Endothelial cell of umbilical vein (primary cell): ENCODE results near the gene NUP50. TPM values are rescaled to one million over a fixed set of nuclear protein-coding genes. Genes with fewer than 3 reads are reported as not detected.

Experiments used
- BruUV-seq: library from RNA; stranded (reverse); fragments of 400-500 nt; replicated peaks from 2 replicates; lab custom pipeline; 2021; lab: Mats Ljungman, UMichigan
- CTCF ChIA-PET: fragments of 300-600, 350-600 bp; sonication (Branson Sonifier 250); formaldehyde crosslinking; loops from one replicate; lab custom pipeline; 2021; ENCODE audit warnings: antibody characterized with exemption, inconsistent platforms; lab: Charles Lee
- POLR2A ChIA-PET: fragments of 300-600, 350-600 bp; sonication (Branson Sonifier 250); formaldehyde crosslinking; loops from one replicate; lab custom pipeline; 2021; ENCODE audit warnings: antibody characterized with exemption, inconsistent platforms; lab: Charles Lee
- DNase-seq: peaks from one replicate; pipeline ENCODE4 v3.0.0-alpha.2; 2011; ENCODE audit warnings: low read depth, low spot score
- FAIRE-seq: peaks from 2 replicates; lab custom pipeline; 2011; peaks lifted over from hg19 to GRCh38; lab: Jason Lieb, UNC
- H2AFZ ChIP-seq: 2 replicates; pipeline ENCODE4 v1.6.0; 2012; ENCODE audit warnings: low read depth, low read length, control low read depth, inconsistent platforms
- H3K27ac ChIP-seq: 2 replicates; pipeline ENCODE4 v1.5.1; 2011; ENCODE audit warnings: low read depth, mild to moderate bottlenecking, control low read depth, low read length, moderate library complexity; ENCODE audit not compliant: insufficient read depth
- H3K27me3 ChIP-seq, 2 experiments: 2 replicates each; pipeline versions ENCODE4 v1.6.0 to v1.6.1; 2011; ENCODE audit warnings: low read length in 2 of 2, mixed read lengths in 1 of 2; ENCODE audit not compliant: control insufficient read depth in 2 of 2, insufficient read depth in 2 of 2
- H3K36me3 ChIP-seq, 2 experiments: 2 replicates in 1 of 2; 3 replicates in 1 of 2; pipeline ENCODE4 v1.5.1; 2011; ENCODE audit warnings: low read length in 2 of 2, mild to moderate bottlenecking in 1 of 2, moderate library complexity in 1 of 2; ENCODE audit not compliant: control insufficient read depth in 2 of 2, insufficient read depth in 2 of 2; ENCODE audit errors: extremely low read depth in 1 of 2
- H3K4me1 ChIP-seq: 3 replicates; pipeline ENCODE4 v1.5.1; 2011; ENCODE audit warnings: mild to moderate bottlenecking, low read length; ENCODE audit not compliant: control insufficient read depth, insufficient read depth; ENCODE audit errors: extremely low read depth
- H3K4me2 ChIP-seq: 2 replicates; pipeline ENCODE4 v1.6.1; 2011; ENCODE audit warnings: low read length, control low read depth, mixed read lengths; ENCODE audit not compliant: insufficient read depth
- H3K4me3 ChIP-seq, 3 experiments: fragments of 200-600 bp in 1 of 3; sonication (generic), shearing (Covaris generic) in 1 of 3; replicated peaks in 1 of 3; 2 replicates each; pipeline ENCODE4 v1.5.1; 2011 to 2016; ENCODE audit warnings: control low read depth in 3 of 3, low read length in 3 of 3, mild to moderate bottlenecking in 2 of 3, inconsistent platforms in 1 of 3, low read depth in 1 of 3, moderate library complexity in 1 of 3; ENCODE audit not compliant: insufficient read depth in 1 of 3
- H3K79me2 ChIP-seq: 2 replicates; pipeline ENCODE4 v1.6.0; 2012; ENCODE audit warnings: low read length, inconsistent platforms; ENCODE audit not compliant: control insufficient read depth, insufficient read depth
- H3K9ac ChIP-seq: replicated peaks from 2 replicates; pipeline ENCODE3; 2011; ENCODE audit warnings: low read length, control low read depth; ENCODE audit not compliant: insufficient read depth; ENCODE audit errors: extremely low read depth
- H3K9me1 ChIP-seq: replicated peaks from 3 replicates; pipeline ENCODE4 v1.6.0; 2011; ENCODE audit warnings: mild to moderate bottlenecking, low read length; ENCODE audit not compliant: control insufficient read depth, insufficient read depth; ENCODE audit errors: extremely low read depth
- H3K9me3 ChIP-seq: replicated peaks from 2 replicates; pipeline ENCODE4 v1.5.1; 2012; ENCODE audit warnings: low read length, inconsistent platforms; ENCODE audit not compliant: control insufficient read depth, insufficient read depth
- H4K20me1 ChIP-seq: replicated peaks from 2 replicates; pipeline ENCODE3; 2011; ENCODE audit warnings: mild to moderate bottlenecking, low read length; ENCODE audit not compliant: control insufficient read depth, insufficient read depth; ENCODE audit errors: extremely low read depth
- EZH2 ChIP-seq: IDR thresholded peaks from 2 replicates; pipeline ENCODE4 v1.6.1; 2012; ENCODE audit warnings: borderline replicate concordance, low read depth, mild to moderate bottlenecking, moderate library complexity, low read length, inconsistent platforms; ENCODE audit not compliant: severe bottlenecking
- MAX ChIP-seq: IDR thresholded peaks from 2 replicates; pipeline ENCODE4 v1.6.1; 2011; ENCODE audit not compliant: insufficient read depth, insufficient read length
- POLR2AphosphoS5 ChIP-seq: IDR thresholded peaks from 2 replicates; pipeline ENCODE4 v1.6.1; 2012; ENCODE audit warnings: low read depth, mild to moderate bottlenecking, control low read depth, low read length, moderate library complexity; ENCODE audit not compliant: insufficient read depth
- dilution Hi-C: fragments of 300-500 bp; cut with MboI; formaldehyde crosslinking; loops from one replicate; pipeline ENCODE4 v1.15.0; 2019; ENCODE audit warnings: low sequenced_read_pairs; ENCODE audit not compliant: extremely low pct_ligation_motif_present
- intact Hi-C: fragments of 100-400 bp; cut with micrococcal nuclease; formaldehyde crosslinking; loops from one replicate; pipeline ENCODE4 v1.10.0; 2022
- polyA plus RNA-seq, 4 experiments: library from polyadenylated mRNA; depleted of rRNA in 3 of 4; stranded (reverse) in 3 of 4; unstranded in 1 of 4; fragments of >200 nt; gene quantifications; 2 replicates each; pipeline versions ENCODE4 v1.2.1 to v1.2.3, GENCODE V29; 2011 to 2012; ENCODE audit warnings: missing spikeins in 1 of 4
- total RNA-seq: library from RNA; stranded (reverse); gene quantifications from 2 replicates; pipeline ENCODE4 v1.2.3, GENCODE V29; 2021

NUP50 gene
- total and polyA plus RNA-seq, 2 donors (not counting 3 experiments of a cell fraction or from before 2014, with no cell fraction given): 12.4 to 90.9 TPM

DNA sequence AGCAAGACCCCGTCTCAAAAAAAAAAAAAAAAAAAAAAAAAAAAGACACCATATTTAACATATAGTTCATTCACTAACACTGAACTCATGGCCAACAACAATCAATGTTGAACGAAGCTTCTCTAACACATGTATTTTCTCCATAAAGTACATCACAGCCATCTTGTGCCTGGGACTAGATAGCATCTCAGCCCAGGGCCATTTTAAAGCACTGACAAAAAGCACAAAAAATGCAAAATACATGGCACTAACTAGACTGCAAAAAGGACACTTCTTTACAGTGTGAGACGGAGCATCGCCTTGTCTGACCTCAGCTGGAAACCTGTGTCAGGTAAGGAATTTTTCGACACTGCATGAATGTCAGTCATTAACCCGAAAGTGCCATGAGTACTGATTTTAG lies 53.6 kb downstream of the NUP50 start:
- DNase-seq (no peak), FAIRE-seq (no peak)
- no TSS peak for BruUV-seq
- Histone ChIP-seq H3K9me3 (no peaks in the 10 kb centered on the region), H2AFZ (no peak overlapping the region), H3K4me3 (no peak overlapping the region), H3K4me1 (peaks cover 15% of the 10 kb centered on the region), H3K4me2 (no peak overlapping the region), H4K20me1 (no peaks in the 10 kb centered on the region), H3K79me2 (no peaks in the 10 kb centered on the region), H3K9ac (no peak overlapping the region), H3K27me3 (no peaks in the 10 kb centered on the region), H3K36me3 (no peaks in the 10 kb centered on the region), H3K27ac (no peak overlapping the region), H3K9me1 (no peaks in the 10 kb centered on the region)
- intact Hi-C loops: no loop called here
- ChIA-PET CTCF (no interaction called here), POLR2A (no interaction called here)
- no peak for TF ChIP-seq EZH2
- TF ChIP-seq MAX: no peak
- dilution Hi-C loops: no loop called here

- H4K20me1 ChIP-seq: no peaks in the 10 kb centered on the region
- CTCF ChIA-PET: interaction anchor here (4.4 kb wide), 1 partner anchor 9 kb away, joined by 22 read pairs; no protein-coding TSS in a partner anchor
- no peak overlapping the region for H2AFZ ChIP-seq
- H3K4me3 ChIP-seq: no peak overlapping the region
- H3K36me3 ChIP-seq: no peaks in the 10 kb centered on the region
- no peaks in the 10 kb centered on the region for H3K9me1 ChIP-seq
- peaks cover 13% of the 10 kb centered on the region for H3K4me1 ChIP-seq
- intact Hi-C loops (no loop called here), dilution Hi-C loops (no loop called here)
- no TSS peak for BruUV-seq
- H3K27ac ChIP-seq: no peak overlapping the region
- FAIRE-seq: no peak
- TF ChIP-seq POLR2AphosphoS5: no peak
- H3K9me3 ChIP-seq: no peaks in the 10 kb centered on the region
- POLR2A ChIA-PET: no interaction called here
- H3K27me3 ChIP-seq: no peaks in the 10 kb centered on the region
- no peaks in the 10 kb centered on the region for H3K79me2 ChIP-seq
- H3K4me2 ChIP-seq: no peak overlapping the region
- no peak overlapping the region for H3K9ac ChIP-seq
- DNase-seq: no peak
Observed at GRCh38 chr22:45217806-45218205, 54.1 kb downstream of the NUP50 start.
